ENCODE results near the gene P2RX4.
"Not testable (repeated sequence)": the region's sequence is repeated elsewhere in the genome, so short reads cannot be mapped to it uniquely, and the experiment has no call there.

P2RX4 gene

DNA sequence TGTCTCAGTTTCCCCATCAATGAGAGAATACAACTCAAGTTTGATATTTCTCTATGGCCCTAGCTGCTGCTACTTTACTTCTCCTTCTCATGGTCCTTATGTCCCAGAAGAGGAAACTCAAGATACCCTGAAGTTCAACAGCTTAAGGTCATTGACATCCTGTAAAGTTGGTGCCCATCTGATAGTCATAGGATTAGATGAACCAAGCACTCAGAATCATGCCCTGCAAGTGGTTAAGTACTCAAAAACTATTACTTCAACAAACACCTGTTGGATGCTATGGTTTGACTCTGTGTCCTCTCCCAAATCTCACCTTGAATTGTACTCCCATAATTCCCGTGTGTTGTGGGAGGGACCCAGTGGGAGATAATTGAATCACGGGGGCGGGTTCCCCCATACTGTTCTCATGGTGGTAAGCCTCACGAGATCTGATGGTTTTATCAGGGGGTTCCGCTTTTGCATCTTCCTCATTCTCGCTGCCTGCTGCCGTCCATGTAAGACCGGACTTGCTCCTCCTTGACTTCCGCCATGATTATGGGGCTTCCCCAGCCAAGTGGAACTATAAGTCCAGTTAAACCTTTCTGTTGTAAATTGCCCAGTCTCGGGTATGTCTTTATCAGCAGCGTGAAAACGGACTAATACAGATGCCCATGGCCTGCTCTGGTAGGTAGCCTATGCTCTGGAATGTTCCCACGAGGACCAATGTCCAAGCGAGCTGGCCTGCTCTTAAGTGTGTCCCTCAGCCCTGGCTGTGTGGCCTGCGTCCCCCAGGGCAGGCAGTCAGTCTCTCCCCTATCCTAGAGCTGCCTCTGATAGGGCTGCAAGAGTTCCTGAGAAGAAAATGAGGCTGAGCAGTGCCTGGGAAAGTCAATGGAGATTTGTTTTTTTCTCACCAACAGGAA lies 68.5 kb downstream of the P2RX4 start:
- no peak for DNase-seq (ENCODE audit: low spot score)

GRCh38 chr12:121279071-121279375 lies 69.1 kb downstream of the P2RX4 start:
- DNase-seq (ENCODE audit: low spot score), result peak; percentile 52

- DNase-seq (ENCODE audit: low spot score), result peak; percentile 49
Measured at GRCh38 chr12:121279507-121279915, 69.6 kb downstream of the P2RX4 start.

DNA sequence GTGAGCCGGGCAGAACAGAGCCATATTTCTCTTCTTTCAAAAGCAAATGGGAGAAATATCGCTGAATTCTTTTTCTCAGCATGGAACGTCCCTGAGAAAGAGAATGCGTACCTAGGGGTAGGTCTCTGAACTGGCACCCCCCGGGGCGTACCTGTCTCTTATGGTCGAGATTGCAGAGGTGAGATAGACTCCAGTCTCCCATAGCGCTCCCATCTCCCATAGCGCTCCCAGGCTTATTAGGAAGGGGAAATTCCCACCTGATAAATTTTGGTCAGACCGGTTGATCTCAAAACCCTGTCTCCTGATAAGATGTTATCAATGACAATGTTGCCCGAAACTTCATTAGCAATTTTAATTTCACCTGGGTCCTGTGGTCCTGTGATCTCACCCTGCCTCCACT lies 70.6 kb downstream of the P2RX4 start:
- DNase-seq (ENCODE audit: low spot score), result not testable (repeated sequence)

- not testable (repeated sequence) for DNase-seq (ENCODE audit: low spot score)
Measured at GRCh38 chr12:121281116-121281515, 71.2 kb downstream of the P2RX4 start.

DNA sequence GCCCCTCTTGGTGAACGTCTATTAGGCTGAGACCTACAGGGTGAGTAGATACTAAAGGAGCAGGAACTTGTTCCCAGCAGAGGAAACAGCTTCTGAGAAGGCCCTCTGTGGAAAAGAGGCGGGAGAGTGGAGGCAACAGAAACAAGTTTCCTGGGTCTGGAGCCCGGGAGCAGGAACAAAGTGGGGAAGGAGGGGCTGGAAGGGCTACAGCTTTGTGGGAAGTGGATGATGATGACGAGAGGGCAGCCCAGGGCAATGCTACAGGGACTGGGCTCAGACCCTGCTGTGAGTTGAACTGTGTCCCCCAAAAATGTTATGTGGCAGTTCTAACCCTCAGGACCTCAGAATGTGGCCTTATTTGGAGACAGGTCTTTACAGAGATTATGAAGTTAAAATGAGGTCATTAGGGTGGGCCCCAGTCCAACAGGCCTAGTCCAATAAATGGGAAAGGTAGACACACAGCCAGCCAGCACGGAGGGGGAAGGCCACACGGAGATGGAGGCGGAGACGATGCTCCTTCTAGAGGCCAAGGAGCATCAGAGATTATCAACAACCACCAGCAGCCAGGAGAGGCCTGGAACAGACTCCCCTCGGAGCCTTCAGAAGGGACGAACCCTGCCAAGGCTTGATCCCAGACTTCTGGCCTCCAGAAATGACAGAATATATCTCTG lies 72.3 kb downstream of the P2RX4 start:
- DNase-seq (ENCODE audit: low spot score), result no peak

- not testable (repeated sequence) for DNase-seq (ENCODE audit: low spot score)
Measured at GRCh38 chr12:121282910-121283309, 73.0 kb downstream of the P2RX4 start.

DNA sequence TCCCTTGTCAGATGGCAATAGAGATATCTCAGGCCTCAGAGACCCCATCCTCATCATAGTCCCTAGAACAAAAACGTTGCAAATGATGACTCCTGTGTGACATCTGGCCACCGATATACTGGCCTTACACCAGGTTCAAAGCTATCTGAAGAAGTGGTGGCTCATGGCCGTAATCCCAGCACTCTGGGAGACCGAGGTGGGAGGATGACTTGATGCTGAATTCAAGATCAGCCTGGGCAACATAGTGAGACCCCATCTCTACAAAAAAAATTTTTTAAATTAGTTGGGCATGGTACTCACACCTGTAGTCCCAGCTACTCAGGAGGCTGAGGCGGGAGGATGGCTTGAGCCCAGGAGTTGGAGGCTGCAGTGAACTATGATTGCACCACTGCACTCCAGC lies 73.5 kb downstream of the P2RX4 start:
- DNase-seq (ENCODE audit: low spot score), result no peak
